K562 (cell line): ENCODE data around the gene PCBP2. TPM values are rescaled to one million over a fixed set of nuclear protein-coding genes. Genes with fewer than 3 reads are reported as not detected.

Experiments
- CREB3 ChIP-seq: fragments of 450-650 bp; conservative IDR thresholded peaks from 2 replicates; pipeline ENCODE4 v1.6.1; 2016; ENCODE audit warnings: missing genetic modification characterization, low read depth, mild to moderate bottlenecking, missing compliant biosample characterization, moderate library complexity
- DIDO1 ChIP-seq: fragments of 450-650 bp; IDR thresholded peaks from 2 replicates; pipeline ENCODE4 v1.6.1; 2016; ENCODE audit warnings: low read depth, missing biosample characterization, missing genetic modification characterization
- EZH2 ChIP-seq: IDR thresholded peaks from 2 replicates; pipeline ENCODE4 v1.6.1; 2012; ENCODE audit warnings: low read depth, mild to moderate bottlenecking, inconsistent platforms, low read length, borderline replicate concordance
- FOS ChIP-seq: IDR thresholded peaks from 3 replicates; pipeline ENCODE4 v1.6.1; 2011; ENCODE audit not compliant: insufficient read length; ENCODE audit errors: extremely low read depth
- HMG20A ChIP-seq: fragments of 450-650 bp; formaldehyde crosslinking; conservative IDR thresholded peaks from 2 replicates; pipeline ENCODE4 v1.4.0; 2020; ENCODE audit warnings: mild to moderate bottlenecking, mixed read lengths
- HMG20B ChIP-seq: fragments of 250-450 bp; sonication (Bioruptor Pico); IDR thresholded peaks from 2 replicates; pipeline ENCODE4 v1.5.0; 2021; ENCODE audit warnings: mild to moderate bottlenecking
- HMGXB4 ChIP-seq: sonication (generic); formaldehyde crosslinking; IDR thresholded peaks from 2 replicates; pipeline ENCODE4 v1.8.1; 2023; ENCODE audit warnings: mild to moderate bottlenecking, missing genetic modification reagents
- ID3 ChIP-seq, 2 experiments: fragments of 250-450 bp in 1 of 2; fragments of 450-650 bp in 1 of 2; sonication (Bioruptor Pico) in 1 of 2; IDR thresholded peaks; 2 replicates each; pipeline versions ENCODE4 v1.6.1 to v1.8.0; 2016 to 2021; ENCODE audit warnings: mild to moderate bottlenecking in 2 of 2, moderate library complexity in 2 of 2, missing compliant biosample characterization in 1 of 2, missing genetic modification characterization in 1 of 2
- MAZ ChIP-seq, 2 experiments: fragments of 450-650 bp in 1 of 2; sonication (generic) in 1 of 2; formaldehyde crosslinking; IDR thresholded peaks in 1 of 2; conservative IDR thresholded peaks in 1 of 2; 2 replicates each; pipeline versions ENCODE4 v1.4.0 to v1.5.0; 2020; ENCODE audit warnings: mild to moderate bottlenecking in 1 of 2, missing genetic modification reagents in 1 of 2
- RFX1 ChIP-seq: fragments of 450-650 bp; IDR thresholded peaks from 2 replicates; pipeline ENCODE4 v1.6.1; 2016; ENCODE audit warnings: mild to moderate bottlenecking, moderate library complexity
- TAF15 ChIP-seq: fragments of 200-400 bp; formaldehyde crosslinking; IDR thresholded peaks from 2 replicates; pipeline ENCODE4 v1.6.1; 2017; ENCODE audit warnings: mild to moderate bottlenecking, low read depth, low read length, moderate library complexity
- TOE1 ChIP-seq, 2 experiments: fragments of 450-650 bp in 1 of 2; sonication (generic) in 1 of 2; formaldehyde crosslinking in 1 of 2; IDR thresholded peaks; 2 replicates each; pipeline versions ENCODE4 v1.7.1 to v1.8.0; 2016 to 2022; ENCODE audit warnings: borderline replicate concordance in 2 of 2, mild to moderate bottlenecking in 2 of 2, antibody characterized with exemption in 1 of 2, inconsistent platforms in 1 of 2, low read depth in 1 of 2, missing genetic modification reagents in 1 of 2, moderate library complexity in 1 of 2
- ZFP91 ChIP-seq: sonication (generic); formaldehyde crosslinking; IDR thresholded peaks from 2 replicates; pipeline ENCODE4 v1.8.0; 2022; ENCODE audit warnings: mild to moderate bottlenecking, missing genetic modification reagents
- ZNF444 ChIP-seq: fragments of 250-450 bp; sonication (Bioruptor Pico); IDR thresholded peaks from 2 replicates; pipeline ENCODE4 v1.4.0; 2020; ENCODE audit warnings: mild to moderate bottlenecking, moderate library complexity
- ZNF609 ChIP-seq: sonication (generic); formaldehyde crosslinking; IDR thresholded peaks from 2 replicates; pipeline ENCODE4 v1.8.1; 2023; ENCODE audit warnings: missing genetic modification reagents, mild to moderate bottlenecking, borderline replicate concordance
- polyA plus RNA-seq, 8 experiments: library from polyadenylated mRNA; depleted of rRNA in 4 of 8; stranded (reverse) in 5 of 8; unstranded in 3 of 8; fragments of >200 nt; fragmentation: Nextera tagmentation in 2 of 8; fragmentation: Illumina TruSeq in 1 of 8; extraction: Ambion mirVana in 2 of 8; extraction: Trizol in 1 of 8; gene quantifications; 2 replicates each; pipeline versions ENCODE4 v1.2.1 to v1.2.3, GENCODE V29; 2011 to 2014; ENCODE audit warnings: inconsistent platforms in 1 of 8, missing spikeins in 1 of 8
- total RNA-seq, 7 experiments: library from RNA; depleted of rRNA in 6 of 7; stranded (reverse); fragments of >200 nt in 6 of 7; fragmentation: Illumina TruSeq in 2 of 7; extraction: Trizol in 2 of 7; gene quantifications; 2 replicates each; pipeline versions ENCODE4 v1.2.1 to v1.2.3, GENCODE V29; 2011 to 2021; ENCODE audit warnings: low replicate concordance in 1 of 7

The PCBP2 gene
- total and polyA plus RNA-seq, 9 of the 15 experiments (the other 6 are each of a cell fraction or from before 2014, with no cell fraction given), result 137 to 831 (median 328) TPM

- TF ChIP-seq ZNF444 (CRISPR knock-in tag), result no peak
- TF ChIP-seq CREB3 (tag), result no peak
- TF ChIP-seq MAZ (CRISPR knock-in tag; conservative IDR thresholded peaks at IDR 0.05 in 1 of 2, IDR thresholded peaks at IDR 0.05 in 1 of 2), result peak in 1 of 2 experiments; percentile 43; a peak in 1 of 4 replicates
- TF ChIP-seq TAF15, result no peak
- no peak for TF ChIP-seq EZH2
- TF ChIP-seq ZNF609 (CRISPR knock-in tag), result no peak
- no peak for TF ChIP-seq HMG20A (CRISPR knock-in tag)
- TF ChIP-seq DIDO1 (tag), result no peak
- no peak for TF ChIP-seq TOE1 (IDR thresholded peaks at IDR 0.05; ENCODE audit: borderline replicate concordance)
- TF ChIP-seq TOE1 (CRISPR knock-in tag; IDR thresholded peaks at IDR 0.05; ENCODE audit: borderline replicate concordance, low read depth), result no peak
- TF ChIP-seq RFX1, result no peak
- no peak for TF ChIP-seq HMGXB4 (CRISPR knock-in tag)
- TF ChIP-seq ZFP91 (CRISPR knock-in tag), result peak; percentile 86
- TF ChIP-seq HMG20B (CRISPR knock-in tag), result no peak
- TF ChIP-seq ID3 (CRISPR knock-in tag; IDR thresholded peaks at IDR 0.05), result no peak
- no peak for TF ChIP-seq ID3 (tag; IDR thresholded peaks at IDR 0.05)
- no peak for TF ChIP-seq FOS
These were observed 47.6 kb downstream of the PCBP2 start, which contains the start of gene MAP3K12 (continued) for GRCh38 chr12:53499266-53500141.
